Stimulated activated naive CD8-positive, alpha-beta T cell treated with anti-CD3 and anti-CD28 coated beads, Interleukin-15, Interleukin-2, amounts not matched to agents 100 U/mL and 50 U/mL, for 24 hours (primary cell): Measurements from ENCODE around the gene SYT2.
"Not testable (repeated sequence)": the region's sequence is repeated elsewhere in the genome, so short reads cannot be mapped to it uniquely, and the experiment has no call there.

ENCODE experiments used
- ATAC-seq: fragments of 150-1000 bp; cut with Tn5 transposase; one replicate; pipeline ENCODE4 v1.10.0; 2021
- DNase-seq: peaks from one replicate; pipeline ENCODE4 v3.0.0; 2021

Gene SYT2

DNA sequence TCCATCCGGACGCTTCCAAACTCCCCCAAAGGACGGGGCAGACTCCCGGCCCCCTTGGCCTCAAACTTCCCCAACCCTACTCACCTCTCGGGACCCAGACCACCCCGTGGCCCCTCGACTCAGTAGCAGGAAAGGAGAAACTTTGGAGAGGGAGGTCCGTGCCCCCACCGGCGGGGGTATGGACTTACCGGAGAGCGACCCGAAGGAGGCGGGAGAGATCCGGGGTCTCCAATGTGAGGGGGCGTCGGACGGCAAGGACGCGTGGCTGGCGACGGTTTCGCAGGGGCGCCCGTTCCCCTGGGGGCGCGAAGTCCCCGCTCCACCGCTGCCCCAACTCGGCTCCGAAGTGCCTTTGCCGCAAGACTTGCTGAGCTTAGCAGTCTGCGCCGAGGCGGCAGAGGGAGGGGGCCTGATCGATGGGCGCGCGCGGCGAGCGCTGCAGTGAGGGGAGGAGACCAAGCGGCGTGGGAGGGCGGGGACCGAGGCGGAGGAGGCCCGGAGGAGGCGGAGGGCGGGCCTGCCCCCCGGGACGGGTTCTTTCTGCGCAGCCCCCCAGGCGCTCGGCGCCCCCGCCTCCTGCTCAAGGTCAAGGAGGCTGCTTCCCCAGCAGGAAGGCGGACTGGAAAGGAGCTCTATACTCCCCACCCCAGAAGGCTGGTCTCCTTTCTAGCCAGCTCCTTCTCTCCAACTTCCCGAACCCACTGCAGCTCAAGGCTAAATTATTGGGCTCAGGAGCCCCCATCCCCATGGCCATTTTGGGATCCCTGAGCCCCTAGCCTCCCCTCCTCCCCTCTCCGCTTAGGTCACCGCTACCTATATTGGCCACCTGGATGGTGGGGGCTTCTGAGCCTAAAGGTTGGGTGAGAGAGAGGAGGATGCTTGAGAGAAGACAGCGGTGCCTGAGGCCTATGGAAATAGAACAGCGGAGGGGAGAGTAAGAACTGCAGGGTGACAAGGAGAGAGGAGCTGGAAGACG lies at the start of gene SYT2:
Gene SYT2, minus strand, starts transcription at position 385 of the 976 bp plus-strand sequence. CDS start 104,682 bp downstream, outside the sequence.
- DNase-seq: peak; percentile 29
- ATAC-seq: no peak

DNA sequence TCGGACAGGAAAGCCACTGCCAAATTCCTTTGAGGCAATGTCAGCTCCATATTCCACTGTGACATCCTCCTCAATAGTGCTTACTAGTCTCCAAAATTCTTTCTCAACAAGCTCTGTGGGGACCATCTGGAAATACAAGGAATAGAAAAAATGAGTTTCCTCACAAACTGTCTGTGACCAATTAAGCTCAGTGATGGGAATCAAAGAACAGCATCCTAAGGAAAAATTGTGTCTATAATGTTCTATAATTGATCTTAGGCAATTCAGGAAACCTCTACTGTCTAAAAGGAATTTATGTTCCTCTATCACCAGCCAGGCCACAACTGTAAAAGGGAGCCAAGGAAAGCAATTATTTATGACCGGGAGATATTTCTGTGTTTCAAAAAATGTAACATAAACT lies 46.1 kb upstream of the SYT2 start:
- DNase-seq: no peak
- no peak for ATAC-seq

DNA sequence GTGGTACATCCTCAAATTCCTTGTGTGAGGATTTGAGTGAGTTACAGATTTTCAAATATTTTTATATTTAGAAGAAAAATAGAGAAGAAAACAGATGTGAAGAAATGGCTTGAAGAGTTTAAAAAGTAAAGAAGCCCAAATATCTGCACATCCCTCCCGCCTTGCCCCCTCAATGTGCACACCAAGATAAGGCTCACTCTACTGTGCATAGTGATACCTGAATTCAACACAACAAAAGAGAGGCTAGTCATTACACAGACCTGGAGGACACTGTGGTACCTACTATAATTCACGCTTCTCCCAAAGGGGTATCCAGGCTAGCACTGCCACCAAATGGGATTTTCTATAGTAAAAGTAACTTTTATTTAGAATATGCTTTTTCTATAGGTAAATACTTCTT lies 44.0 kb upstream of the SYT2 start:
- DNase-seq (no peak), ATAC-seq (no peak)

DNA sequence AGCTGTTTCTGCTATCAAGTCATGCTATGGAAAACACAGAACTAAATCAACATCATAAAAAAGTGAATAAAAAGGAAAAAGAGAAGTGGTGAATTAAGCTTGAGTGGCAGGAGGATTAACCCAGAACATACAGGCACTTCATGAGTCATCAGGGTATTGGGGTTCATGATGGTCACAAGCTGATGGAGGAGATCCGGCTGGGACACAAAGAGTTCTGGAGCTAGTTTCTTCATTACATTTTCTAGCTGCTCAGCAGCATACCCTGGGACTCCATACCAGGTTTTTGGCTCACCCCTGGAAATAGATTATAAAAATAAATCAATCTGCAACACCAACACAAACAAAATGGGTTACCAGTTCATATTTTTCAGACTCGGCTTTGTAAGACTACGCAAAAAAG lies 42.5 kb upstream of the SYT2 start:
- no peak for ATAC-seq
- DNase-seq: no peak

DNA sequence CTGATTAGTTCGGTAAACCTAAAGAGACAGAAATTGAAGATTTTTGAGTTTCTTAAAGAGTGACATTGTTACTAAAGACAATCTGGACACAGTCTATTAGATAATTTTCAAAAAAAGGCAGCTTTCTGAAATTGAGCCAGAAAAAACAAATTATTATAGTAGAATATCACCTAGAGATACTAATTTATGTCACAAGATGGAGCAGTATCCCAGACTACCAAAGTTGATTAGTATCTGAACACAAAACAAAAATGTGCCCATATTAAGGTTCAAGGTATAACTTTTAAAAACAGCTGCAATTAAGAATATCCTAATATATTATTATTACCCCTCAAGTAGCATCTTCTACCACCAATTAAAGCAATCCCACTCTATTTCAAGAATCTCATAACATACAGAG lies 40.5 kb upstream of the SYT2 start:
- DNase-seq (no peak), ATAC-seq (no peak)

DNA sequence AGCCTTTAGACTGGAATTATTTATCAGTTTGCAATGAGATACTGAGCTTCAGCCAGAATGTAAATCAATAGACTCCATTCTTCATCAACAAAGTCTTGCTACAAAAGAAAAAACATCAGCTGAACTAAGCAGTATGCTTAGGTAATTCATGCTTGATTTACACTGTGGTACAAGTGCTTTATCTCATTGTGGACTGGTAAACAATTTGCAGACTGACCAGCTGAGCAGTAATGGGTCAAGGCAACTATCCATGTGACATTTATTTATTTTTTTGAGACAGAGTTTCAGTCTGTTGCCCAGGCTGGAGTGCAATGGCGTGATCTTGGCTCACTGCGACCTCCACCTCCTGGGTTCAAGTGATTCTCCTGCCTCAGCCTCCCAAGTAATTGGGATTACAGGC lies 39.8 kb upstream of the SYT2 start:
- DNase-seq (no peak), ATAC-seq (no peak)

DNA sequence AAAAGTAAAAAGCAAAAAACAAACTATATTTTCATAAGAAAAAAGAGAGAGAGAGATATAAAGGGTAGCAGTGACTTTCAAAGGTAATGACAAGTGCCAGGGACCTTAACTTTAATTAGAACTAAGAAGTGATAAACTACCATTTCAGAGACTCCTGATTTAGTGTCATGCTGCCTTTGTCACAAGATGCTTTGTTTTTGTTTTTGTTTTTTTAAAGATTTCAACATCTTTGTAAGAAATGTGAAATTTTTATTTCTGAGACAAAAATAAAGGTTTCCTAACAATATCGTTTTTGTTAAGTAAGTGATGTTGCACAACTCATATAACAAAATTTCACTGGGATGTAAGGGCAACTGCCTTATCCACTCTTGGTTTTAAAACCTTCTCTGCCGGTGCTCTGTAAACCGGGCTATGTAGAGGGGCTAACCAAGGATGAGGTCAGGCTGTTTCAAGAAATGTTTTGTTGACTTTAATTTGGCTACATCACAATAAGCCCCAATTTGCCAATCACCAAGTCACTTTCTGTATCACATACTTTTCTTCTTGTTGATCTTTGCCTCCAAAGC lies 35.2 kb upstream of the SYT2 start:
- DNase-seq: no peak
- ATAC-seq: no peak

DNA sequence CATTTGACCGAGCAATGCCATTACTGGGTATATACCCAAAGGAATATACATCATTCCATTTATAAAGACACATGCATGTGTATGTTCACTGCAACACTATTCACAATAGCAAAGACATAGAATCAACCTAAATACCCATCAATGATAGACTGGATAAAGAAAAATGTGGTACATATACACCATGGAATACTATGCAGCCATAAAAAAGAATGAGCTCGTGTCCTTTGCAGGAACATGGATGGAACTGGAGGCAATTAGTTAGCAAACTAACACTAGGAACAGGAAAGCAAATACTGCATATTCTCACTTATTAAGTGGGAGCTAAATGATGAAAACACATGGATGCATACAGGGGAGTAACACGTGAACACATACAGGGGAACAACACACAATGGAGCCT lies 34.5 kb upstream of the SYT2 start:
- ATAC-seq, DNase-seq: not testable (repeated sequence)

DNA sequence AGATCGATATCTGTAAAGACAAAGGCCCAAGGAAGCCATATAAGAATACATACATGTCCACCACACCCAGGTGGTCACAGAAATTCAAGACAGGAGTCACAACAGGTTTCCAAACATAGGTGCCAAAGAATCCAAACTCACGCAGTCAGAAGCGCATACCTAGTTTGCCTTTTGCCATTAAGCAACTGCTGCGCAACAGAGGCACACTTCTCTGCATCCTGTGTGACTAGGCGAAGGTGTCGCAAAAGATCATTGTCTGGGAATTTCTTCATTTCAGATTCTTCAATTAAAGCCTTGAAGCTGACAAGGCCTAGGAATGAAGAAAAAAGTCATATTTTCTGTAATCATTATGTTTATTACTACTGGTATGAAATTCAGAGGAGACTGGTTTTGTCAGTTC lies 32.2 kb upstream of the SYT2 start:
- ATAC-seq (no peak), DNase-seq (no peak)

DNA sequence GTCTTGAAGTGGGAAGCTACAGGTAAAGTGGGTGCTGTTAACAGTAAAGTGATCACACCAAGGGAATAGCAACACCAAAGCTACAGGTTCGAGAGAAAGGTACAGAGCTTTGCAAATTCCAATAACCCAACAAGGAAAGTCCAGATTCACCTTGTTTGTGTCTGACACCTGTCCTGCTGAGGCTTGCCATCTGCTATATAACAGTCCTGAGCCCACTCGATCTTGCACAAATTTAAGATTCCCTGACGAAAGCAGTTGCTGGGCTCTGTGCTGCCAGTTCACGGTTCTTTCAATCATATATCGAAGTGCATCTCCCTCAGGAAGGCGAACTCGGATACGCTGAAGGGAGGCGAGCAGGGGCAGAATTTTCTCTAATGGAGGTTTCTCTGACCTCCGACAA lies 23.0 kb upstream of the SYT2 start:
- no peak for ATAC-seq
- DNase-seq: no peak

DNA sequence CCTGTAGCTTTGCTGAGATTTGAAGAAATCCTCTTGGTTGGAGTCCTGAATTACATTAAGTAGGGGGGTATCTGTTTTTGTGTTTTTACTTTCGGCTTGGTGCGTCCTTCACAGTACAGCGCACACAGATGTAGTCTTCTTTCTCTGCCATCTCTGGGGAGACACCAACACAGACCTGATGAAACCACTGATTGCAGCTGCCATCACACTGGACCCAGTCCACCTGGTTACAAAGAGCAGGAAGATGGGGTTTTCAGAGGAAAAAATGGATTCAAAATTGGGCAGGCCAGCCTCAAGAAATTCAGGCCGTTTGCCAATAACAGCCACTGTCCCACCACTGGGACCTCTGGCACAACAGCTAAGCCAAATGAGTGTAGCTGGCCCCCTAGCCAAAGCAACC lies 18.7 kb upstream of the SYT2 start:
- DNase-seq (no peak), ATAC-seq (no peak)

DNA sequence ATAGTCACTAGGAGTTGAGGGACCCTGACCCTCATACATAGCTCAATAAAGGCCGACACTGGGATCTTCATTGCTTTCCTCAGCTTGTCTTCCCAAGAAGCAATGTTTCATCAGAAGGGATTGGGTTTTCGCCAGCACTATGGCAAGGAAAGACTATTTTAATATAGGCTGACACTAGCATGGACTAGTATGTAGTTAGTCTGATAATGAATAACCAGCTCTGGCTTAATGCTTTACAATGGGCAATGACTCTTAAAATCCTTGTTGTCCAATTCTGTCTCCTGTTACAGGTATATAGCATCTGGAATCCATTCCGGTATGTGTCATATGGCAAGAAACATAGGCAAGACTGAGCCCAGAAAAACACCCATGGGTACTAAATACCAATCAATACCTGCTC lies 15.3 kb upstream of the SYT2 start:
- ATAC-seq: no peak
- no peak for DNase-seq

DNA sequence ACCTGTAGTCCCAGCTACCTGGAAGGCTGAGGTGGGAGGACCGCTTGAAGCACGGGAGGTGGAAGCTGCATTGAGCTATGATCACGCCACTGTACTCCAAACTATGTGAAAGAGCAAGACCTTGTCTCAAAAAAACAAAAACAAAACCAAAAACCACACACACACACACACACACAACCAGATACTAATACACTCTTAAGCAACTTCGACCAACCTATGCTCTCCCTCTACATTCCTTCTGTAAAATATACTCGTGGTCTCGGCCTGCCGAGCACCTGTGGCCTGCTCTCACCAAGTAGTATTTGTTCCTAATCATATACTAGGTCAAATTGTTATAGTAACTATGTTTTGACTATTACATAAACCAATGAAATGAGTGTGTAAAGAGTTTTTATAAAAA lies 13.5 kb upstream of the SYT2 start:
- DNase-seq (no peak), ATAC-seq (no peak)

DNA sequence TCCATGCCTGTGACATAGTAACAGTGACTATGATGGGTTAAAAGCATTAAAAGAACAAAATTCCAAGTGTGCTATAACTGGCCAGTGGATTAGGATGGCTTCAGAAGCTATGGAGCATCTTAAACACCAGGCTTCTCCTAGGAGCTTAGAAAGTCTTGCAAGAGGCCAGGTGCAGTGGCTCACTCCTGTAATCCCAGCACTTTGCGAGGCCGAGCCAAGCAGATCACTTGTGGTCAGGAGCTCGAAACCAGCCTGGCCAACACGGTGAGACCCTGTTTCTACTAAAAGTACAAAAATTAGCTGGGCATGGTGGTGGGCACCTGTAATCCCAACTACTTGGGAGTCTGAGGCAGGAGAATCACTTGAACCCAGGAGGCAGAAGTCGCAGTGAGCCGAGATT lies 12.8 kb upstream of the SYT2 start:
- ATAC-seq, DNase-seq: not testable (repeated sequence)

DNA sequence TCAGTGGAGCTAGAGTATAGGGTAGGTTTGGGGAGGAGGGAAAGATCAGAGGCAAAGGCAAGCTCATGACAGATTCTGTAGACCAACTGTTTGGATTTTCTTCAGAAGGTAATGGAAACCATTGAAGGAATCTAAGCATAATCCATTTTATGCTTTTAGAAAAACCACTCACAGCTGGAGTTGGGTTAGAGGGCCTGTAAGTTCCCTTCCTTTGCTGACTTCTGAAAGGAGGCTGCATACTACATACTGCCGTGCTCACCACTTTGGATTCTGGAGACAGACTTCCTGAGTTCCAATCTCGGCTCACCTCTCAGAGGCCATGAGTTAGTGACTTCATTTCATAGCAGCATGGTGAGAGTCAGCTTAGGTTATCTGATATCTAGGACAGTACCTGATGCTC lies 6.4 kb upstream of the SYT2 start:
- no peak for ATAC-seq
- no peak for DNase-seq

DNA sequence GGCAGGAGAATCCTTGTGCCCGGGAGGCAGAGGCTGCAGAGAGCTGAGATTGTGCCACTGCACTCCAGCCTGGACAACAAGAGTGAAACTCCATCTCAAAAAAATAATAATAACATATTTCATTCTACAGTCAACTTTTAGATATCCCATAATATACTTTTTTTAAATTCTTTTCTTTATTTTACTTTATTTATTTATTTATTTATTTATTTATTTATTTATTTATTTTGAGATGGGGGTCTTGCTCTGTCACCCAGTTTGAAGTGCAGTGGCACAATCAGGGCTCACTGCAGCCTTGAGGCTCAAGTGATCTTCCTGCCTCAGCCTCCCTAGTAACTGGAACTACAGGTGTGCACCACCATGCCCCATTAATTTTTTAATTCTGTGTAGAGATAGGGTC lies 3.9 kb upstream of the SYT2 start:
- DNase-seq, ATAC-seq: not testable (repeated sequence)

DNA sequence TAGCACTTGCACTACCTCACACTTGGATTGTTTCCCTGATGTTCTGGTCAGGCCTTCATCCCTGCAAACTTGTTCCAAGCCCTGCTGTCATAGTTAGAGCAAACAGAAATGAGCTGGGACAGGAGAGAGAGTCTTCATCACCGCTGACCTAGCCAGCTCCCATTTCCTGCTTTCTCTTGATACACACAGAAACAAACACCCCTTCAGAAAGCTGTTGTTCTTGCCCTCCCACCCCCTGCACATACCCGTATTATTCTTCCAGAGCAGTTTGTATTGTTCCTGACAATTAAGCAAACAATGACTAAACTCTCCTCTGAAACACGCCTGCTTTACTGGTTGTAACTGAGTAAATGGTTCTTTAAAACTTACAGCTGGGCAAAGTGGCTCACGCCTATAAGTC lies 2.9 kb upstream of the SYT2 start:
- ATAC-seq (no peak), DNase-seq (no peak)

DNA sequence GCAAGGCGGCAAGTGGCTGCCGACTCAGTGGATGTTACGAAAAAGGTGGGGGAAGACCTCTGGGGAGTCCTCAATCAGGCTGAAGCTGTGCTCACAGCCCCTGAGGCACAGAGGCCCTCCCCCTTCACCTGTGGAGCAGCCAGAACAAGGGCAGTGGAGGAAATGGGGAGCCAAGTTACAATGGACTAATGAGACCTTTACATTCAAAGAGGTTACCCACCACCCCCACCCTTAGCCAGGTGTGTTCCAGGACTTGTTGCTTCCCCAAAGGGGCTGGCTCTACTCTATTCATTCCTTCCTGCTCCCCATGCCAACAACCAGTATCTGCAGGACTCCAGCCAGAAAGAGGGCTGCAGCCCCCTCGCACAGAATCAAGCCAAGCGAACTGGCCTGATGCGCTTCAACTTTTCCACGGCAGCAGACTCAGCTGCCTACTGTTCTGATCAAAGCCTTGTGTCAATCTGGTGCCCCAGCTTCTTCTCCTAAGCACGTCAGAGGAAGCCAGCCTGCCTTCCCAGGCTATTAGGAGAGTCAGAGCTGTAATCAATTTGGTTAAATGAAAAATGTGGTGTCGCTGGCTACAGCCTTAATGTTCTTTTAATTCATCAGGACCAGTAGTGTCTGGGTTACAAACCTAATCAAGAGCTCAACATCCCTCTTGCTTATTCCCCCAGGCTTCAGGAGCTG lies 1.8 kb upstream of the SYT2 start:
- DNase-seq (no peak), ATAC-seq (no peak)

DNA sequence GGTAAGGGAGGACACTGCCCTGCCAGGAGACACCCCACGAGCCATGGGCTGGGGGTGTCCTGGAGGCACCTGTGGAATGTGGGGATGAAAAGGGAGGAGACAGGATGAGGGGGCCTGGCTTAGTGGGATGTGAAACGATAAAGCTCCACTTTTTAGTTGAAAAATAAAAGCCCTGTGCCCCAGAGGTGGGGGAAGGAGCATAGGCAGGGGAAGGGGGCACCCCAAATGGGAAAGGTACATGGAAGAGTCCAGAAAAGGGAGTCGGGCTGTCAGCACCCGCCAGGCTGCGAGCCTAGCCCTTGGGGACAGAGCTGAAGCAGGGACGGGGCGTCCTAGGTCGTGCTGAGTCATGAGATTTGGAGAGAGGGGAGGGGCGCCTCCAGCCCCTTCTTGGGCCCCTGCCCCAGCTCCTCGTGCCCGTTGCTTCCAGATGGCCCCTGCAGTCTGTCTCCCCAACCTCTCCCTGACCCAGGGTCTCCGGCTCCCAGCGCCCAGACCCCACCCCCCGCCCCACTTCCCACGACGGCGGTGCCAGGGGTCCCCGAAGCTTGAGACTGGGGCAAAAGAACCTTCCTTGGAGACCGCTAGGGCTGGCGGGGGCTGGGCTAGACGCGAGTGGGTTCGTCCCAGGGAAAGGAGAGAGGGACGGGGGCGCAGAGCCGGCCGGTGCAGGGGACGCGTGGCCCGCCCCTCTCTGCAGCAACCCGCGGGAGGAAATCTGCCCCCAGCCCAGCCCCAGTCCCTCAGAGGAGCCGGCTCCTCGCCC lies 795 bp downstream of the SYT2 start:
- ATAC-seq: no peak
- DNase-seq: no peak

DNA sequence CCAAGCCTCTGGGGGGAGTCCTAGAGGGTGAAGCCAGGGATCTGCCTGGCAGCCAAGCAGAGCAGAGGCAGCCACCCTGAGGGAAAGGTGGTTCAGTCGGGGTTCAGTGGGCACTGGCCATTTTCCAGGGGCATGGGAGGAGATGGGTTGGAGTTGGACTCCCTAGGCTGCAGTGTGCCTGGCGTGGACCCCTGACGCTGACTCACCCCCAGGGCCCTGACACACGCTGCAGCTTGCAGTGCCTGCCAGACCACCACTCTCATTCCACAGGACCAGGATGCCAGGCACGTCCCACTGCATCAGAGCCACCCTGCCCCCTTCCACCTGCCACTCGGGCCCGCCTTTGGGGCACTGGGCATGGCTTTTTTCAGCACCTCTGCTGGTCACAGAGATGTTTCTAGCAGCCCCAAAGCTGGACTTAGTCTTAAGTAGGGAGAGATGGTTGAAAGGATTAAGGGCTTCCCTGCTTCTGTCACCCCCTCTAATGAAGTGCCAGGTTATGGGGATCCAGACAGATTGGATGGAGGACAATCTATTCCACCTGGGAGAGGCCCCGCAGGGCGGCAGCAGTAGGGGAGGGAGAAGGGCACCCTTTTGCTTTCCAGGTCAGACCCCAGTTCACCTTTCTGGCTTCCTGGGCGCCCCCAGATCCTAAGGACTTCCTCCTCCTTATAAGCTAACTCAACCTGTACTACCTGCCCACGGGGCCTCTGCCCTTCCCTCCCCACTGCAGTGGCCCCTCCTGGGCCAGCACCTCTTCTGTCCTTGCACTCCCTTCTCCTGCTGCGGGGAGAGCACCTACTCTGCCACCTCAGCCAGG lies 1.6 kb downstream of the SYT2 start:
- ATAC-seq (peak; percentile 19), DNase-seq (no peak)

DNA sequence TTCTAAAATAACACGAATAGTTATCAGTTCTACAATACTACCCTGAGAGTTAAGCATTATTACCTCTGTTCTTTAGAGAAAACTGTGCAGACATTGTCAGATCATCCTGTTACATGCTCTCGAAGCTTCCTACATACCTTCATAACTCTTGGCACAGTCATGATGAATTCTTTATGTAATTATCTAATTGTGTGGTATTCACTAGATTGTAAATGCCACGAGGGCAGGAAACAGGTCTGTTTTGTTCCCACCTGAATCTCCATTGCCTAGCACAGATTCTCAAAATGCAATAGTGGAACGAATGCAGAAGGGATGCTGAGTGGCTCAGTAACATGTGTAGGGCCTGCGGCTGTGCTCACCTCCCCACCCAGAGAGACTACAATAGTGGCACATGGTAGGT lies 3.4 kb downstream of the SYT2 start:
- DNase-seq (no peak), ATAC-seq (no peak)

DNA sequence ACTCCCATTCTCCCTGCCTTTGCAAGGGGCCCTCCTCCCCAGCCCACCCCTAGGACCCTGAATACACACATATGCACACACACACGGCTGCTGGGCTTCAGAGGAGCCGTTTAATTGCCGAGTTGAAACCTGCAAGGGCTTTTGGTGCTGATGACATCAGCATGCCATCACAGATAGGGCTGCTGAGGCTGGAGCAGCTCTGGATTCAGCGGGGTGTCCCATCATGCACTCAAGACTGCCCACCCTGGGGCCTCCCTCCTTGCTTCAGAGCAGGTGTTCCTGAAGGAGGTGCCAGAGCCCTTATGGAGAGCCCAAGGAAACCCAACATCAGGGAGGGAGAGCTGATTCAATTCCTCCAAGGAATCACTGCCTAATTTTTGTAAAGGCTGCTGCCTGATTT lies 5.7 kb downstream of the SYT2 start:
- ATAC-seq (no peak), DNase-seq (no peak)
